Progenitor cell of endocrine pancreas (in vitro differentiated cells): Measurements from ENCODE around the gene KLHDC4. TPM values are rescaled to one million over a fixed set of nuclear protein-coding genes. Genes with fewer than 3 reads are reported as not detected.
"Not testable (repeated sequence)": the region's sequence is repeated elsewhere in the genome, so short reads cannot be mapped to it uniquely, and the experiment has no call there.

Experiments used
- DNase-seq: peaks from one replicate; pipeline ENCODE4 v3.0.0; 2021; ENCODE audit warnings: low spot score; ENCODE audit not compliant: unreplicated experiment
- H3K27ac Mint-ChIP-seq: 2 replicates; pipeline ENCODE4 v1.8.0; 2021; ENCODE audit warnings: mild to moderate bottlenecking, moderate library complexity, mixed read lengths
- H3K27me3 Mint-ChIP-seq: 2 replicates; pipeline ENCODE4 v1.8.0; 2021; ENCODE audit warnings: mixed read lengths
- H3K36me3 Mint-ChIP-seq: 2 replicates; pipeline ENCODE4 v1.8.0; 2022; ENCODE audit warnings: mixed read lengths; ENCODE audit not compliant: insufficient read depth
- H3K4me1 Mint-ChIP-seq: 2 replicates; pipeline ENCODE4 v1.8.0; 2021; ENCODE audit warnings: low read depth, mixed read lengths
- H3K4me3 Mint-ChIP-seq: 2 replicates; pipeline ENCODE4 v1.8.0; 2021; ENCODE audit warnings: low read depth, mild to moderate bottlenecking, moderate library complexity, mixed read lengths
- H3K9me3 Mint-ChIP-seq: 2 replicates; pipeline ENCODE4 v1.8.0; 2021; ENCODE audit warnings: low read depth, mixed read lengths
- total RNA-seq: library from RNA; stranded (reverse); gene quantifications from 2 replicates; pipeline ENCODE4 v1.2.1, GENCODE V29; 2021
- TF ChIP-seq, protein P1 (sequence below): fragments of 200-600 bp; sonication (generic); IDR thresholded peaks from one replicate; pipeline ENCODE4 v1.5.0; 2021; ENCODE audit warnings: antibody characterized with exemption, mild to moderate bottlenecking; ENCODE audit not compliant: unreplicated experiment

Gene KLHDC4
- total RNA-seq, 1 donor from 2014 or later: 58.8 TPM

DNA sequence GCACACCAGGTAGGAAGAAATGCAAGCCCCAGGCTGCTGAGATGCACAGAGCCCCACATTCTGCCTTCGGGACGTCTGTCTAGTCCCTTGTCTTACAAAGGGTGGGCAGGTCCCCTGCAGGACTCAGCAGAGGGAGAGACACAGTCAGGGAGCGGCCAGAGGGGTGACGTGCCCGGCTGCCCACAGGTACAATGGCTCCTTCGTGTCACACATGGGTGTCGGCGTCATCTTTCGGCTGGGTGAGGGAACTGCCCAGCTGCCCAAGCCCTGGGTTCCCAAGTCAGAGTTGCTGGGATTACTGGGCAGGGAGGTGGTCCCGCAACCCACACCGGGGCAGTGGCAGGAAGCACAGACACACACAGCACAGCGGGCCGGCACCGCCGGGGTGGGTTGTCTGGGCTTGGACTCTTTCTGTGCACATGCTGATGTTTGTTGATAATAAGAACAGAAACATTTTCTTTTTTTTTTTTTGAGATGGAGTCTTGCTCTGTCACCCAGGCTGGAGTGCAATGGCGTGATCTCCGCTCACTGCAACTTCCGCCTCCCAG, 82.9 kb downstream of the KLHDC4 start:
- Mint-ChIP-seq H3K36me3 (no peaks in the 10 kb centered on the region), H3K27ac (no peak overlapping the region), H3K9me3 (no peaks in the 10 kb centered on the region), H3K27me3 (no peaks in the 10 kb centered on the region), H3K4me1 (no peaks in the 10 kb centered on the region), H3K4me3 (no peak overlapping the region)
- TF ChIP-seq, protein P1, sequence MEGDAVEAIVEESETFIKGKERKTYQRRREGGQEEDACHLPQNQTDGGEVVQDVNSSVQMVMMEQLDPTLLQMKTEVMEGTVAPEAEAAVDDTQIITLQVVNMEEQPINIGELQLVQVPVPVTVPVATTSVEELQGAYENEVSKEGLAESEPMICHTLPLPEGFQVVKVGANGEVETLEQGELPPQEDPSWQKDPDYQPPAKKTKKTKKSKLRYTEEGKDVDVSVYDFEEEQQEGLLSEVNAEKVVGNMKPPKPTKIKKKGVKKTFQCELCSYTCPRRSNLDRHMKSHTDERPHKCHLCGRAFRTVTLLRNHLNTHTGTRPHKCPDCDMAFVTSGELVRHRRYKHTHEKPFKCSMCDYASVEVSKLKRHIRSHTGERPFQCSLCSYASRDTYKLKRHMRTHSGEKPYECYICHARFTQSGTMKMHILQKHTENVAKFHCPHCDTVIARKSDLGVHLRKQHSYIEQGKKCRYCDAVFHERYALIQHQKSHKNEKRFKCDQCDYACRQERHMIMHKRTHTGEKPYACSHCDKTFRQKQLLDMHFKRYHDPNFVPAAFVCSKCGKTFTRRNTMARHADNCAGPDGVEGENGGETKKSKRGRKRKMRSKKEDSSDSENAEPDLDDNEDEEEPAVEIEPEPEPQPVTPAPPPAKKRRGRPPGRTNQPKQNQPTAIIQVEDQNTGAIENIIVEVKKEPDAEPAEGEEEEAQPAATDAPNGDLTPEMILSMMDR: no peak
- DNase-seq: no peak

DNA sequence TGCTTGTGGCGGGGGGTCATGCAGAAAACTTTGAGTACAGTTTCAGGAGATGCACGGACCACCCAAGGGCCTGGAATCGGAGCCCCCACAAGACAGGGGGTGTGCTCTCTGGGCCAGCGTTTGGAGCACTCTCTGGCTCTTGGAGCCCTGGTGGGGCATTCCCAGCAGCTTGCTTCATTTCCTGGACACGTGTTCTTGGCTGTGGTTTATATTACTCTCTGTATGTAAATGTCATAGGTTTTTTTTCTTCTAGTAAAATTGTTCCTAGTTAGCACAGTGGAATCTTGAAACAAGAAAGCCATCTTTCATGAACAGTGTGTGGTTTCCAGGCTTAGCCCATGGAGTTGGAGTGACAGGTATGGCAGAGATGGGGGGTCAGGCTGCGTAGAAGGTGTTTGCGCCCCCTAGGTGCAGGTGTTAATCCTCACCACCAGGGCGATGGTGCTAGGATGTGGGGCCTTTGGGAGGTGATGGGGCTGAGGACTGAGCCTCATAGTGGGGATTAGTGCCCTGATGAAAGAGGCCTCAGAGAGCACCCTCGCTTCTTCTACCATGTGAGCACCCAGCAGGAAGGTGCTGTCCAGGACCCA, 83.7 kb downstream of the KLHDC4 start:
- Mint-ChIP-seq H3K36me3 (no peaks in the 10 kb centered on the region), H3K4me3 (no peak overlapping the region), H3K27me3 (no peaks in the 10 kb centered on the region), H3K27ac (no peak overlapping the region), H3K4me1 (no peaks in the 10 kb centered on the region), H3K9me3 (no peaks in the 10 kb centered on the region)
- TF ChIP-seq, protein P1: peak; percentile 38
- DNase-seq: no peak

DNA sequence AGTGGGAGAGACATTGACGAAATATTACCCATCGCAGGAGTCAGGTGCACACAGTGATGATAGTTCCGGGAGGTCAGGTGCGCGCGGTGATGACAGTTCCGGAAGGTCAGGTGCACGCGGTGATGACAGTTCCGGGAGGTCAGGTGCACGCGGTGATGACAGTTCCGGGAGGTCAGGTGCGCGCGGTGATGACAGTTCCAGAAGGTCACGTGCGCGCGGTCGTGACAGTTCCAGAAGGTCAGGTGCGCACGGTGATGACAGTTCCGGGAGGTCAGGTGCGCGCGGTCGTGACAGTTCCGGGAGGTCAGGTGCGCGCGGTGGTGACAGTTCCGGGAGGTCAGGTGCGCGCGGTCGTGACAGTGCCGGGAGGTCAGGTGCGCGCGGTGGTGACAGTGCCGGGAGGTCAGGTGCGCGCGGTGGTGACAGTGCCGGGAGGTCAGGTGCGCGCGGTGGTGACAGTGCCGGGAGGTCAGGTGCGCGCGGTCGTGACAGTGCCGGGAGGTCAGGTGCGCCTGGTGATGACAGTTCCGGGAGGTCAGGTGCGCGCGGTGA, 84.7 kb downstream of the KLHDC4 start:
- not testable (repeated sequence) for H3K36me3 Mint-ChIP-seq, H3K4me1 Mint-ChIP-seq, H3K27me3 Mint-ChIP-seq, H3K27ac Mint-ChIP-seq, H3K9me3 Mint-ChIP-seq, DNase-seq, H3K4me3 Mint-ChIP-seq

DNA sequence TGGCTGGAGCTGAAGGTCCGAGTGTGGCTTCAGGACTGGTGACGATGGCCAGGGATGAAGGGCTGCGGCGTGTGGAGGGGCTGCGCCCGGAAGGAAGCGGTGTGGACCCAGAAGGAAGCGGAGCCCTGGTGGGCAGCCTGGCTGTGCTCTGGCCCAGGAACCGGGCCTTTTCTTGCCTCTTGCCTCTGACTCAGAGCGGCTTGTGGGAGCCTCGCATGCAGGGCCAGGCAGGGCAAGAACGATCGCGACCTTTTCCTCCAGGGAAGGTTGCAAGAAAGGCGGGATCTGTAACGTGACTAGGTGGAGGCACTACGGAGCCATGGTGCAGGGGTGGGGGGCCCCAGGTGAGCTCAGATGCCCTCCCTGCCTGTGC, 85.5 kb downstream of the KLHDC4 start:
- no peak overlapping the region for H3K27ac Mint-ChIP-seq

DNA sequence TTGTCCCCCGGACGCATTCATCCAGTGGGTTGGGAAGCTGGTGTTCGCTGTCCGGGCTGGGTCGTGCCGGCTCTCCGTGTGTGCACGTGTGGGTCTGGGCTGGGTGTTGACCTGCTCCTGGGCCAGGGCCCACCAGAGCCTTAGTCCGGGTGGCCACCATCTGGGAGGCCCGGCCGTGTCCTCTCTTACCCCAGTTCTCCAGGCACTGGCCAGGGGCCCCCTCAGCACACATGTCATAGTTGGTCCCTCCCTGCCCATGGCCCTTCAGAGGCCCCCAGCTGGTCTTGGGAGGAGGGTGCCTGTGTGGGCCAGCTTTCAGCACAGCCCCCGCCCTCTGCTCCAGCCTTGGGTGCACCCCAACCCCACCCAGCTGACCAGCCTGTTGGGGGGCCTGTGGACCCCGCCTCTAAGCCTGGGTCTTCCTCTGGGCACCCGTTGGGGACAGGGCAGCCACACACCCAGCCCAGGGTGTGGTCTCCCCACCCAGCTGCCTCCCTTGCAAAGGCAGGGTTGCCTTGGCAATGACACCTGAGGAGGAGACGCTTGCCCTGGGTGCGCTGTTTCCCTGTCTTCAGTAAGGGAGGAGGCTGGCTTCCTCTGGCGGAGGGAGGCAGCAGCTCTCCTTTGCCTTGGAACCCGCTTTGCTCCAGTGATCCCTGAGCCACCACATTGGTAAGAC, 86.1 kb downstream of the KLHDC4 start:
- no peaks in the 10 kb centered on the region for H3K27me3 Mint-ChIP-seq
- H3K36me3 Mint-ChIP-seq: no peaks in the 10 kb centered on the region
- TF ChIP-seq, protein P1: no peak
- H3K27ac Mint-ChIP-seq: no peak overlapping the region
- no peaks in the 10 kb centered on the region for H3K9me3 Mint-ChIP-seq
- H3K4me3 Mint-ChIP-seq: no peak overlapping the region
- H3K4me1 Mint-ChIP-seq: no peaks in the 10 kb centered on the region
- DNase-seq: no peak

More for the DNA sequence above, 85.5 kb downstream of the KLHDC4 start:
- H3K9me3 Mint-ChIP-seq: no peaks in the 10 kb centered on the region
- H3K36me3 Mint-ChIP-seq: no peaks in the 10 kb centered on the region
- TF ChIP-seq, protein P1: no peak
- no peaks in the 10 kb centered on the region for H3K27me3 Mint-ChIP-seq
- H3K4me3 Mint-ChIP-seq: no peak overlapping the region
- H3K4me1 Mint-ChIP-seq: no peaks in the 10 kb centered on the region
- DNase-seq: no peak

DNA sequence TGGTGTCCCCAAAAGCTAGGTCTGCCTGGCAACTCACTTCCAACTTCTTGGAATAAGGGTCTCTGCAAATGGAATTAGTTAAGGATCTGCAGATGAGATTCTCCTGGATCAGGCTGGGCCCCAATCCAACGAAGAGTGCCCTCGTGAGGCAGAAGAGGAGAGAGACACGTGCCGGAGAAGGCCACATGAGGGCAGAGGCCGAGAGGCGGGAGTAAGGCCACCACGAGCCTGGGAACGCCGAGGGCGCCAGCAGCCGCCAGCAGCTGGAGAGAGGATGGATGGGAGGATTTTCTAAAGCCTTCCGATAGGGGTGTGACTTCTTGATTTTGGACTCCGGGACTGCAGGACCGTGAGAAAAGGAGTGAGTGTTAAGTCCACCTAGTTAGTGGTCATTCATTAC, 87.2 kb downstream of the KLHDC4 start:
- TF ChIP-seq, protein P1: no peak
- no peak for DNase-seq
- H3K4me1 Mint-ChIP-seq: no peaks in the 10 kb centered on the region
- no peaks in the 10 kb centered on the region for H3K9me3 Mint-ChIP-seq
- no peak overlapping the region for H3K4me3 Mint-ChIP-seq
- no peaks in the 10 kb centered on the region for H3K27me3 Mint-ChIP-seq
- no peak overlapping the region for H3K27ac Mint-ChIP-seq
- H3K36me3 Mint-ChIP-seq: no peaks in the 10 kb centered on the region
